Endothelial cell of umbilical vein (primary cell): ENCODE data around the gene NARS2.

Source experiments
- FOS ChIP-seq: IDR thresholded peaks from 2 replicates; pipeline ENCODE4 v1.6.1; 2011; ENCODE audit warnings: mild to moderate bottlenecking, low read length, moderate library complexity, borderline replicate concordance; ENCODE audit not compliant: insufficient read depth
- POLR2A ChIP-seq: IDR thresholded peaks from 2 replicates; pipeline ENCODE4 v1.6.1; 2012; ENCODE audit warnings: low read depth, mild to moderate bottlenecking, control low read depth, low read length
- POLR2AphosphoS5 ChIP-seq: IDR thresholded peaks from 2 replicates; pipeline ENCODE4 v1.6.1; 2012; ENCODE audit warnings: low read depth, mild to moderate bottlenecking, control low read depth, low read length, moderate library complexity; ENCODE audit not compliant: insufficient read depth
- TF ChIP-seq, protein P1 (sequence below), 2 donors: IDR thresholded peaks; 1 replicate in 1 of 2; 2 replicates in 1 of 2; pipeline ENCODE4 v1.5.1; 2011; ENCODE audit warnings: low read length in 2 of 2, mild to moderate bottlenecking in 2 of 2, moderate library complexity in 2 of 2, control low read depth in 1 of 2, inconsistent platforms in 1 of 2, low read depth in 1 of 2; ENCODE audit not compliant: insufficient read depth in 1 of 2; ENCODE audit errors: extremely low read depth in 1 of 2
- TF ChIP-seq, protein P2 (sequence below): IDR thresholded peaks from 2 replicates; pipeline ENCODE4 v1.6.1; 2011; ENCODE audit not compliant: insufficient read depth, insufficient read length

DNA sequence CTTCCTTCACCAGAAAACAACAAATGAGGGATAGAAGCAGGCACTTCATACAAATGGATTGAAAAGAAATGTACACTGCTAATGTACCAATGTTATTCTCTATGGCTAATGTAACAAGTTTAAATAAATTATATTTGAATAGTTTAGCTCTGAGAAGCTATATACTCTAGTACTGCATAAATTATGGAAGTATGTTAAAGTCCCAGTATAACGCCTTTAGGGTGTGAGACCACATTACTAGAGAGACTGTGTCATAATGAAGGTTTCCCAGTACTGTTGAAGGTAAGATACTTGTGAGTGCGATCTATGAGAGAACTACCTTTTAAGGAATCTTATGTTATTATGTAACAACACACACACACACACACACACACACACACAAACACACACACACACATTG, 117.2 kb downstream of the NARS2 start:
- TF ChIP-seq, protein P1, sequence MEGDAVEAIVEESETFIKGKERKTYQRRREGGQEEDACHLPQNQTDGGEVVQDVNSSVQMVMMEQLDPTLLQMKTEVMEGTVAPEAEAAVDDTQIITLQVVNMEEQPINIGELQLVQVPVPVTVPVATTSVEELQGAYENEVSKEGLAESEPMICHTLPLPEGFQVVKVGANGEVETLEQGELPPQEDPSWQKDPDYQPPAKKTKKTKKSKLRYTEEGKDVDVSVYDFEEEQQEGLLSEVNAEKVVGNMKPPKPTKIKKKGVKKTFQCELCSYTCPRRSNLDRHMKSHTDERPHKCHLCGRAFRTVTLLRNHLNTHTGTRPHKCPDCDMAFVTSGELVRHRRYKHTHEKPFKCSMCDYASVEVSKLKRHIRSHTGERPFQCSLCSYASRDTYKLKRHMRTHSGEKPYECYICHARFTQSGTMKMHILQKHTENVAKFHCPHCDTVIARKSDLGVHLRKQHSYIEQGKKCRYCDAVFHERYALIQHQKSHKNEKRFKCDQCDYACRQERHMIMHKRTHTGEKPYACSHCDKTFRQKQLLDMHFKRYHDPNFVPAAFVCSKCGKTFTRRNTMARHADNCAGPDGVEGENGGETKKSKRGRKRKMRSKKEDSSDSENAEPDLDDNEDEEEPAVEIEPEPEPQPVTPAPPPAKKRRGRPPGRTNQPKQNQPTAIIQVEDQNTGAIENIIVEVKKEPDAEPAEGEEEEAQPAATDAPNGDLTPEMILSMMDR (IDR thresholded peaks at IDR 0.05; ENCODE audit: extremely low read depth in 1 of 2, insufficient read depth in 1 of 2, low read depth in 1 of 2, low read length in 2 of 2): no peak
- no peak for TF ChIP-seq FOS
- TF ChIP-seq POLR2A: no peak
- TF ChIP-seq POLR2AphosphoS5: no peak
- TF ChIP-seq, protein P2, sequence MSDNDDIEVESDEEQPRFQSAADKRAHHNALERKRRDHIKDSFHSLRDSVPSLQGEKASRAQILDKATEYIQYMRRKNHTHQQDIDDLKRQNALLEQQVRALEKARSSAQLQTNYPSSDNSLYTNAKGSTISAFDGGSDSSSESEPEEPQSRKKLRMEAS: no peak
